Measurements from ENCODE around the gene LPAR1.

The LPAR1 gene

GRCh38 chr9:110894731-110895130, 143.5 kb downstream of the LPAR1 start (continued):
- no peak for TF ChIP-seq CREB5 (CRISPR knock-in tag; IDR thresholded peaks at IDR 0.05; ENCODE audit: low read depth)

- TF ChIP-seq CSRNP3 (CRISPR knock-in tag; IDR thresholded peaks at IDR 0.05), result no peak
- no peak for TF ChIP-seq ARNTL (CRISPR knock-in tag; IDR thresholded peaks at IDR 0.05; ENCODE audit: borderline replicate concordance, low read depth)
- no peak for TF ChIP-seq TSHZ2 (CRISPR knock-in tag; IDR thresholded peaks at IDR 0.05)
- no peak for TF ChIP-seq ZNF70 (CRISPR knock-in tag; IDR thresholded peaks at IDR 0.05)
- TF ChIP-seq PATZ1 (CRISPR knock-in tag; IDR thresholded peaks at IDR 0.05; ENCODE audit: borderline replicate concordance), result no peak
- TF ChIP-seq ZNF565 (CRISPR knock-in tag; conservative IDR thresholded peaks at IDR 0.05; ENCODE audit: low read depth), result no peak
- no peak for TF ChIP-seq POU6F1 (CRISPR knock-in tag; IDR thresholded peaks at IDR 0.05; ENCODE audit: borderline replicate concordance, low read depth)
- no peak for TF ChIP-seq TOX (CRISPR knock-in tag; IDR thresholded peaks at IDR 0.05; ENCODE audit: borderline replicate concordance)
- no peak for TF ChIP-seq SNAI2 (CRISPR knock-in tag; IDR thresholded peaks at IDR 0.05)
- TF ChIP-seq GLIS3 (CRISPR knock-in tag; IDR thresholded peaks at IDR 0.05), result no peak
- TF ChIP-seq ZFP3 (CRISPR knock-in tag; IDR thresholded peaks at IDR 0.05), result no peak
- no peak for TF ChIP-seq BACH2 (CRISPR knock-in tag; IDR thresholded peaks at IDR 0.05; ENCODE audit: borderline replicate concordance)
- TF ChIP-seq PPARA (CRISPR knock-in tag; IDR thresholded peaks at IDR 0.05; ENCODE audit: borderline replicate concordance), result no peak
- no peak for TF ChIP-seq OSR1 (CRISPR knock-in tag; IDR thresholded peaks at IDR 0.05)
- no peak for TF ChIP-seq RARB (CRISPR knock-in tag; IDR thresholded peaks at IDR 0.05)
- TF ChIP-seq TCF4 (CRISPR knock-in tag; IDR thresholded peaks at IDR 0.05; ENCODE audit: borderline replicate concordance), result no peak
- ATAC-seq, result no peak
Observed at GRCh38 chr9:110892689-110893088, 145.6 kb downstream of the LPAR1 start.

GRCh38 chr9:110891760-110892159, 146.5 kb downstream of the LPAR1 start:
- no peak for ATAC-seq
- TF ChIP-seq POU6F1 (CRISPR knock-in tag; IDR thresholded peaks at IDR 0.05; ENCODE audit: borderline replicate concordance, low read depth), result no peak
- no peak for TF ChIP-seq ZC3H10 (CRISPR knock-in tag; IDR thresholded peaks at IDR 0.05)
- no peak for TF ChIP-seq TOX (CRISPR knock-in tag; IDR thresholded peaks at IDR 0.05; ENCODE audit: borderline replicate concordance)
- TF ChIP-seq ZFP3 (CRISPR knock-in tag; IDR thresholded peaks at IDR 0.05), result no peak
